GDM1 (cell line): Measurements from ENCODE around the gene SLC39A1.
"Not testable (repeated sequence)": the region's sequence is repeated elsewhere in the genome, so short reads cannot be mapped to it uniquely, and the experiment has no call there.

Source experiments
- DNase-seq: peaks from one replicate; lab custom pipeline; 2025; lab: John Stamatoyannopoulos, UW

SLC39A1 gene, protein sequence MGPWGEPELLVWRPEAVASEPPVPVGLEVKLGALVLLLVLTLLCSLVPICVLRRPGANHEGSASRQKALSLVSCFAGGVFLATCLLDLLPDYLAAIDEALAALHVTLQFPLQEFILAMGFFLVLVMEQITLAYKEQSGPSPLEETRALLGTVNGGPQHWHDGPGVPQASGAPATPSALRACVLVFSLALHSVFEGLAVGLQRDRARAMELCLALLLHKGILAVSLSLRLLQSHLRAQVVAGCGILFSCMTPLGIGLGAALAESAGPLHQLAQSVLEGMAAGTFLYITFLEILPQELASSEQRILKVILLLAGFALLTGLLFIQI

GRCh38 chr1:153963030-153963849 lies at the start of gene SLC39A1:
Gene SLC39A1 (minus strand): TSS chr1:153963537. CDS start chr1:153962715, 822 bp downstream.
- peak; percentile 90 for DNase-seq

GRCh38 chr1:154012543-154012942 lies 49.2 kb upstream of the SLC39A1 start:
- not testable (repeated sequence) for DNase-seq

DNA sequence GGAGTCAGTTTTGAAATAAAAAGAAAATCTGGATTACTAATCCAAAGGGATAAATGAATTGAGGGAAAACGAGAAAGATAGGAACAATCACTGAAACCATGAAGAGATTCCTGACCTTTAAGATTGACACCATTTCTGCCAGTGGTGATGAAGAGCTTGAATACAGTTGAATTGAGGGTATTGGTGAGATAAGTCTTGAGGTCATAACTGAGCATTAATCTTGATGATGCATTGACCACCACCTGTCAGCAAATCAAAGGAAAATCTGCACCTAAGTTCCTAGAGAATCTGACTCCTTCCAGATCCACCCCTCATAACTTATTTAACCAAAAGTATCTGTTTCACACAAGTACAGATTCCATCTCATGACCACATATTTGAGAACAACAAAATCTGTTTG lies 48.8 kb upstream of the SLC39A1 start:
- DNase-seq: no peak

GRCh38 chr1:154006136-154006535 lies 42.8 kb upstream of the SLC39A1 start:
- no peak for DNase-seq

DNA sequence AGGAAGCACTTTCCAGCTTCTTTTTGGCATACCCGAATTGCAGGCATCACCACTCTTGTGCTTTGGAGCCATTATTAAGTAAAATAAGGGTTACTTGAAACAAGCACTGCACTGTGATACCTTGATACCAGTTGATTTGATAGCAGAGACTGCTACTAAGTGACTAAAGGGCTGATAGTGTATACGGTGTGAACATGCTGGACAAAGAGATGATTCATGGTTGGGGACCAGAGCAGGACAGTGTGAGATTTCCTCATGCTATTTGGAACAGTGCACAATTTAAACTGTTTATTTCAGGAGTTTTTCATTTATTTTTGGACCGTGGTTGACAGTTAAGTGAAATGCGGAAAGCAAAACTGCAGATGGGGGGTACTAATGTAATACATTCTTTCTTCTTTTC lies 37.1 kb upstream of the SLC39A1 start:
- no peak for DNase-seq

GRCh38 chr1:153996882-153997281 lies 33.5 kb upstream of the SLC39A1 start:
- not testable (repeated sequence) for DNase-seq

DNA sequence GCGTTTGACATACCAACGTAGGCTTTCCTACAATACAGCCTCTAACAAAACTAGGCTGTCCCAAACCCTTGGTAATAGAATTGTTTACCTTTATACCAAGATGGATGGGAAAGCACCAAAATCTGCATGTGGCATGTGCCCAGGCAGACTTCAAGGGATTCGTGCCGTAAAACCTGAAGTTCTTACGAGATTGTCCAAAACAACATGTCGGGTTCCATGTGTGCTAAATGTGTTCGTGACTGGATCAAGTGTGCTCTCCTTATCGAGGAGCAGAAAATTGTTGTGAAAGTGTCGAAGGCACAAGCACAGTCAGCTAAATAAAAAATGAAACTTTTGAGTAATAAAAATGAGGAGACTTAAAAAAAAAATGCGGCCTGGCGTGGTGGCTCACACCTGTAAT lies 32.3 kb upstream of the SLC39A1 start:
- no peak for DNase-seq

DNA sequence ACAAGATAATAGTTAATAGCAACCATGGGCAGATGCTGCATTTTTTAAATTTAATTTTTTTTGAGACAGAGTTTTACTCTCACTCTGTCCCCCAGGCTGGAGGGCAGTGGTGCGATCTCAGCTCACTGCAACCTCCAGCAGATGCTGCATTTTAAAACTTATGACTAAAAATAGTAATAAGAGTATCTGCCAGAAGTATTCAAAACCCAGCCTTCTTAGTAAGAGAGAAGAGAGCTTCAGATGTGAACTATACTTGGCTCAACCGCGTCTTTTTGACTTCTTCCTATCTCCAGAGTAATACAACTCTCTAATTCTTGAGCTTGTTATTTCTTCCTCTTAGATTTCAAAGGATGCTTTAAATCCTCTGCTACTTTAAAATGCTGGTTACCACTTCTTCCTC lies 31.9 kb upstream of the SLC39A1 start:
- no peak for DNase-seq

DNA sequence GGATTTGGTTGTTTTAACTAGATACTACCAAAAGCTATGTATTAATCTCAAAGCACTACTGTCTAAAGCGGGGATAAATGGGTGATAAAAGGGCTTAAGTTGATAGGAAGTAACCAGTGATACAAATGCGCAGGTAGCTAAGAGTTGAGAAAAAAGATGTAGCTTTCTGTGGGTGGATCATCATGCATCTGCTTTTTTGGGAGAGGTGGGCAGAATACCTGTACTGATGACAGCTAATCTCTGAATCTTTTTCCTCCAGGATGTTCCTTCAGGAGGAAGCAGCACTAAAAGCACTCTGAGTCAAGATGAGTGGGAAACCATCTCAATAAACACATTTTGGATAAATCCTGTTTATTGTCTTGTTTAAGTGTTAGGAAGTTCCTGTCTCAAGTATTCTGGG lies 28.5 kb upstream of the SLC39A1 start:
- DNase-seq: no peak

DNA sequence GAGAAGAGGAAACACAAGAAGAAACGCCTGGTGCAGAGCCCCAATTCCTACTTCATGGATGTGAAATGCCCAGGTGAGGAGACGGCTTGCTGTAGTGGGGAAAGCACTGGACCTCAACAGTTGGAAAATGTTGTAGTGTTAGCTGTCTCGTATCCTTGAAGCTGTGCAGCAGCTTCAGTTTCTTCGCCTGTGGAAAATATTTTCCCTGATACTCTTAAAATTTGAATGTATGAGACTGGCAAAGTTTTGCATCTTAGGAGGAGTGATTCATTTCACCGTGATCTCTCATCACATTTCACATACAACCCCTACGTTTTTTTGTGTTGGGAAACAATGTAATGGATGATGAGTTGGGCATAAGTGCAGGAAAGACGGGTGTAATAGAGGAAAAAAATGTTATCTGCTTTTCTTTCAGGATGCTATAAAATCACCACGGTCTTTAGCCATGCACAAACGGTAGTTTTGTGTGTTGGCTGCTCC lies 27.9 kb upstream of the SLC39A1 start:
- no peak for DNase-seq

DNA sequence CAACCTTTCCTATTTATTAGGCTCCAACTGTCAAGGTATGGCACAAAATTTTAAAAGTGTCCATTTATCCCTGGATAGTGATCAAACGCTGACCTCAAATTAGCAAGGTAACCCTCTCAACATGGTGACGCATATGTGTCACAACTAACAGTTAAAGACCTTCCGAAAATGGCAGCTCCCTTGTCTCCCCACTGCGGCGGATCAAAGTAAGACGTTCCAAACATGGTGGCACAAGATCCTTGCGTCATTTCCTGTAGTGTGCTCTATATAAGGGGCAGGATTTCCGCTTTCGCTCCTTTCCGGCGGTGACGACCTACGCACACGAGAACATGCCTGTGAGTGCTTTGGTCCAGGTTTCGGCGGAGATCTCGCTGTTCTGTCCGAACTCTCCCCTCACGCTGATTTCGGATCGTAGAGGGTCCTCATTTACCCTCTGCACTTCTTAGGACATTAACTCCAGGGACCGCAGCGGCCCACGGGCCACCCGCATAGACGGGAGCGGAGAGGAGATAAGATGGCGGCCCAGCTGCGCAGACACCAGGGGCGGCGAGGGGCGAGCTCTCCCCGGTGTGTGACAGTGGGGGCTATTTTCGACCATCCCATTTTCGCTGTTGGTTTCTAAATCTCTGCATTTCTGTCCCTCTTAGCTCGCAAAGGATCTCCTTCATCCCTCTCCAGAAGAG lies 27.3 kb upstream of the SLC39A1 start, which contains the start of gene RPS27:
TSS of gene RPS27 (plus strand) at position 295 of the 683 bp plus-strand sequence. CDS start at position 330, 35 bp downstream.
- peak; percentile 92 for DNase-seq

DNA sequence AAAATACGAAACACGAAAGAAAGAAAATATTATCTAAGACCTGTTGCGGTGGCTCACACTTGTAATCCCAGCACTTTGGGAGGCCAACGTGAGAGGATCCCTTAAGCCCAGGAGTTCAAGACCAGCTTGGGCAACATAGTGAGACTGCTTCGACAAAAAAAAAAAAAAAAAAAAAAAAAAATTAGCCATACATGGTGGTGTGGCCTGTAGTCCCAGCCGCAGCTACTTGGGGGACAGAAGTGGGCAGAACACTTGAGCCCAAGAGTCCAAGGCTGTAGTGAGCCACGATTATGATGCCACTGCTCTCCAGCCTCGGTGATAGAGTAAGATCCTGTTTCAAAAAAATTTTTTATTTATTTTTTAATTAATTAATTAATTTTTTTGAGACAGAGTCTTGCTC lies 24.3 kb upstream of the SLC39A1 start:
- DNase-seq: no peak

GRCh38 chr1:153985941-153986761 lies 22.8 kb upstream of the SLC39A1 start, which contains the start of gene RAB13:
Gene RAB13 (minus strand): TSS chr1:153986339. CDS start chr1:153986236, 103 bp downstream.
- no peak for DNase-seq

DNA sequence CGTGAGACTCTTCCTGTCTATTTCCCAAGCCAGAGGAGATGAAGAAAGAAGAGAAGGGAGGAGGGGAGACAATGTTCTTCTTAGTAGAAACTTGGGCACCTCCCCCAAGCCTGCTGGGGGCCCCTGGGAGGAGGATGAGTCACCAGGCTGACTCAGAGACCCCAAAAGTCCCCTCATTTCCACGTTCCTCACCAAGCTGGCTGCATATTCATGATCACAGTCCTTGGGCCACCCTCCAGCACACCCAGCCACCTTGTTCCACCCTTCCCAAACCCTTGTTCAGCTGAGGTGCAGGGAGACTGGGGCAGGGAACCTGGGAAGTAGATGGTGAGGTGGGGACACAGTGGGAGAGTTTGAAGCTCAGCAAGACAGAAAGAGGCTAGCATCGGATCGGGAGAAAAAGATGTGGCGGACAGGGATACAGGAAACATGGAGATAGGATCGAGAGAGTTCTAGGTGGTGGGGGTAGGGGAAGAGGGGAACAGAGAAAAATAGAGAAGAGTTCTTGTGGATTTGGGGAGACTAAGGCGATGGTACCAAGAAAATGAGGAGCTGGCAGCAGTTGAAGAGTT lies 22.1 kb upstream of the SLC39A1 start:
- no peak for DNase-seq

DNA sequence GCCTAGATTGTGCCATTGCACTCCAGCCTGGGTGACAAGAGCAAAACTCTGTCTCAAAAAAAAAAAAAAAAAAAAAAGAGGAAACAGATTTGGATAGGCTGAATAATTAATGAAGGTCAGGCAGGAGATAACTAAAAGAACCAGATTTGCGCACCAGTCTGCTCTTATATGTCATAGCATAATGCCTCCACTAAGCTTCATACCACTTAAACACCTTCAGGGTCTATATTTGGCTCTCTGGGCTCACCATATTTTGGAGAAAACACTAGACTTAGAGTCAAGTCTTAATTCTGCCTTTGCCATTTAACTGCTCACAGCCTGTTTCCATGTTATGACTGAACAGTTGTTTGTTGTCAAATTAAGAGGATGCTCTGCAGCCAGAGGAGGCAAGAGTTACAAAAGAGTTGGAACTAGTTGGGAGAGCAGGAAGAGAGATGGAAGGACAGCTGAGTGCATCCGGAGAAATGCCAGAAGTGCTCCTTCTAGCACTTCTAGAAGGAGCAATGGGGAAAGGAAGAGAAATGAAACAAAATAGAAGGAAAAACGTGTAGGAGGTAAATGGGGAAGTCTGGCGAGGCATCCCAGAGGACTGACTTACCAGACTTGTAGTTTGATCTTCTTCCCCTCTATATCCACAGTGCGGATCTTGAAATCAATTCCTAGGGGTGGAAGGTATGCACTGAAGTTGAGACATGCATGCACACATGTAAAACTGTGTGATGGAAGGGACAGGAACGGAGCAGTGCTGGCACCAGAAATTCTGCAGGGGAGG lies 21.0 kb upstream of the SLC39A1 start:
- no peak for DNase-seq

DNA sequence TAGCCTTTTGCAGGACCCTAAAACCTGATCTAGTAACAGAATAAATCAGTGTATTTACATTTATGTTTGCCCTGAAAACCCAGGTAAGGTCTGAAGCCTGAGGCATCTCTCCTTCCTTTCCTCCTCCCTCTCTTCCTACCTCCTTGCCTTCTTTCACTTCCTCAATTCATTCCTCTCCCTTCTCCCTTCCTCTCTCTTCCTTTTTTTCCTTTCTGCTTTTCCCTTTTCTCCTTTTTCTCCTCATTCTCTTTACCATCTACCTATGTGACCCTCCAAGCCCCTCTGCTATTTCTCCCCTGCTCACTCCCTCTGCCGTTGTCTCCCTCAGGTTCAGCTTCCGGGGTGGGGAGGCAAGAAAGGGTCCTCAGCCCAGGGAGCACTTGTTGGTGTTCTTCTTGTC lies 18.4 kb upstream of the SLC39A1 start:
- DNase-seq: not testable (repeated sequence)

GRCh38 chr1:153979091-153979490 lies 15.8 kb upstream of the SLC39A1 start:
- not testable (repeated sequence) for DNase-seq

DNA sequence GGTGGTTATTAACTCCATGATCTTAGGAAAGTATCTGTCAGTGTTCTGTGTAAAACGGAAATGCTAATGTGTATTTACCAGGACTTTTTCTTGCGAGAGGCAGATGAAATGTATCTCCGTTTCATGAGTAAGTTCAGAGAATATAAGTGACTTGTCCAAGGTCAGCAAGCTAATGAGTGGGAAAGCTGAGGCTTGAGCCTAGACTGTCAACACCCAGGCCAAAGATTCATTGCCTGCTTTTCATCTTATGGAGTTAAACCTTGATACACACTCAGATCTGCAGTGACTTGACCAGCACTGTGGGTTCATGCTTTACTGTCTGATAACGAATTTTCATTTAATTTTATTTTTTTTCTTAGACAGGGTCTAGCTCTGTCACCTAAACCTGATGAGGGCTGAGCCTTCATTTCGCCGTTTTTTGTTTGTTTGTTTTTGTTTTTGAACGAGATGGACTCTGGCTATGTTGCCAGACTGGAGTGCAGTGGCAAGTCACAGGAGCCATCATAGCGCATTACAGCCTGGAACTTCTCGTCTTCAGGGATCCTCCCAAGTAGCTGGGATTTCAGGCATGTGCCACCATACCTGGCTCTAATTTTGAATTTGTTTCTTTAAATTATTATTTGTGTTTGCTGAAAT lies 15.1 kb upstream of the SLC39A1 start:
- DNase-seq: no peak
